Eye (tissue), 1 donor: ENCODE results near the gene SLC9A5.

ENCODE experiments used
- DNase-seq: peaks from one replicate; pipeline ENCODE4 v3.0.0-alpha.2; 2015

SLC9A5 gene

GRCh38 chr16:67258161-67258835 lies 9.5 kb downstream of the SLC9A5 start:
- no peak for DNase-seq

- DNase-seq: no peak
Observed at GRCh38 chr16:67259705-67260104, 10.9 kb downstream of the SLC9A5 start.

- DNase-seq: peak; percentile 55
Observed at GRCh38 chr16:67260426-67261063, 11.8 kb downstream of the SLC9A5 start.

- DNase-seq: no peak
Observed at GRCh38 chr16:67263201-67263600, 14.4 kb downstream of the SLC9A5 start.

DNA sequence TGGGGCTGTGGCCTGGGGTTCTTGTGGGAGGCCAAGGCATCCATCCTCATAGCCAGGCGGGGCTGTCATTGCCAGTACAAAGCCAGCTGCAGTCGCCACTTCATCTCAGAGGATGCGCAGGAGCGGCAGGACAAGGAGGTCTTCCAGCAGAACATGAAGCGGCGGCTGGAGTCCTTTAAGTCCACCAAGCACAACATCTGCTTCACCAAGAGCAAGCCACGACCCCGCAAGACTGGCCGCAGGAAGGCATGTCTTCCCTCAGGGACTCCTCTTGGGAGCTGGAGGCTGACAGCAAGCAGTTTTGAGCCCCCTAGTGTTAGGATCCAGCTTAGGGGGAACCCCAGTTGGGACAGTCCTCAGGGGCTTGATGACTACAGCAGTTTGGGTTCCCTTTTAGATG lies 15.5 kb downstream of the SLC9A5 start:
- DNase-seq: no peak

- no peak for DNase-seq
Observed at GRCh38 chr16:67264866-67265265, 16.1 kb downstream of the SLC9A5 start.

DNA sequence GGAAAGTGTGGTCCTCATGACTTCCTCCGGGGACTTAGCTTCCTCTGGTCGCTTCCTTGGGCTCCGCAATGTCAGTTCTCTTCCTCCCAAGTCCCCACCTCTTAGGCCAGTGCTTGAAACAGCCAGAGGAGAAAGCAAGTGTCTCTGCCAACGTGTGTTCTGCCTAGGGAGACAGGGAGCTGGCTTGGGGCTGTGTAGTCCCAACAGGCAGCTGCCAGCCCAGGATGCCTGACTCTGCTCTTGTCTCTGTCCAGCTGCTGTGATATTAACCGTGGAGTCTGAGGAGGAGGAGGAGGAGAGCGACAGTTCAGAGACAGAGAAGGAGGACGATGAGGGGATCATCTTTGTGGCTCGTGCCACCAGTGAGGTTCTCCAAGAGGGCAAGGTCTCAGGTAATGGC lies 17.1 kb downstream of the SLC9A5 start:
- DNase-seq: no peak

- DNase-seq: no peak
Observed at GRCh38 chr16:67268136-67268579, 19.4 kb downstream of the SLC9A5 start.

GRCh38 chr16:67269766-67270165 lies 21.0 kb downstream of the SLC9A5 start:
- no peak for DNase-seq

GRCh38 chr16:67270931-67271338 lies 22.2 kb downstream of the SLC9A5 start:
- no peak for DNase-seq

DNA sequence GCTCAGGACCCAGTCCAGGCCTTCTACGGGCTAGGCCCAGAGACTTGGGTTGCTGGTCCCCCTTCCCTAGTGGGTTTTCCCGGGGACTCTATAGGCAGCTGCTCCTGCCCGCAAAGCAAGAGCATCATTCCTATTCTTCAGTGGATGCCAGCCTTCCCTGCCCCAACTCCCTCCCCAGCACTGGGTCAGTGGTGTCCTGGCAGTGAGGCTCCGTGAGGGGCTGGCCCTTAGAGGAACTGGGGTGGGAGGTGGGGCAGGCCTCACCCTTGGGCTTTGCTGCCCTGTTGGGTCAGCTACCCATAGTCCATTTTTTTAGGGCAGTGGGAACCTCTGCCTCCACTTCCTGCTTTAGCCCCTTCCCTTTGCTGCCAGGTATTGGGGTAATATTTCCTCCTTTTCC lies 22.7 kb downstream of the SLC9A5 start:
- no peak for DNase-seq

DNA sequence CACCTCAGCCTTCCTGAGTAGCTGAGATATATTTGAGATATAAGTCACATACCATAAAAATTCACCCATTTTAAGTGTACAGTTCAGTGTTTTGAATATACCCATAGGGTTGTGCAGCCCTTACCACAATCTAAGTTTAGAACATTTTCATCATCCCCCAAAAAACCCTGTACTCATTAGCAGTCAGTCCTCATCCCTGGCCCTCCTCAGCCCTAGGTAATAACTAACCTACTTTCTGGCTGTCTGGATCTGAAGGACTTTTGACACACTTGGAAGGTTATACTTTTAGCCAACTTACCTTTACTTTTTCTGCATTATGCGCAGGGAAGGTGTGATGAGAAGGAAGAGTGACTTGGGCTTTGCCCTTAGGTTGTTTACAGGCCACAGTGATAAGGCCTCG lies 26.5 kb downstream of the SLC9A5 start:
- DNase-seq: no peak

- no peak for DNase-seq
Observed at GRCh38 chr16:67277294-67277998, 28.7 kb downstream of the SLC9A5 start.

DNA sequence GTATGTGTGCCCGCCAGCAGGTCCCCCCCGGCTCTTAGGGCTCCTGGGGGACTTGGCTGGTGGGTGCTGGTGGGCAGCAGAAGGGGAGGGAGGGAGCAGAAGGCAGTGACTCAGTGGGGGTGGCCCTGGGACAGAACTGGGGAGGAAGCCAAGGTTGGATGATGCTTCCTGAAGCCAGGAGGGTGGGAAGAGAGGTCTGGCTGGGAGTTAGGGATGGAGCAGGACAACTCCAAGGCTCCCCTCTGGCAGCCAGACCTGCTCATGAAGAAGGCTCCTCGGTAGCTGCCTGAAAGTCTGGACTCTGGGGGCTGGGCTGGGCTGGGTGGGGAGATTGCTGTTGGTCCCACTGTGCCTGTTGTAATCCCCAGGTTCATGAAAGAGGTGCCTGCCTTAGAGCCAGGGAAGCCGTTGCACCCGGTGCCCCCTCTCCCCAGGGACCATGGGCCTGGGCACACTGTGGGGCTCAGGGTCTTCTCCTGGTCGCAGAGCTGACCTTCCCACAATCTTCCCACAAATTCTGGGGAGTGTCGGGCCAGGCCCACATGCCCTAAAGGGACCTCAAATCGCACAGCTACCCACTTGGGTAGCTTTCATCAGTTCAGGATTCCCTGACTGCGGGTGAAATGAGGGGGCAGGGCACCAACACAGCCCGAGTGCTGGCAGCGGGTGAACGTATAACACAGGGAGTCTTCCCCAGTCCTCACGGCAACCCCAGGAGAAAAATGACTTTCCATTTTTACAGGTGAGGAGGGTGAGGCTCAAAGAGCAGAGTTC lies 29.4 kb downstream of the SLC9A5 start:
- no peak for DNase-seq

- peak; percentile 53 for DNase-seq
Observed at GRCh38 chr16:67278773-67279295, 30.1 kb downstream of the SLC9A5 start.

- DNase-seq: peak; percentile 85
Observed at GRCh38 chr16:67279296-67280089, 30.7 kb downstream of the SLC9A5 start, which contains the start of gene PLEKHG4. Gene PLEKHG4 (plus strand): TSS chr16:67279532. CDS start chr16:67280045, 513 bp downstream.

GRCh38 chr16:67280090-67281015 lies 31.6 kb downstream of the SLC9A5 start:
- no peak for DNase-seq

- no peak for DNase-seq
Observed at GRCh38 chr16:67281536-67282446, 33.0 kb downstream of the SLC9A5 start.

DNA sequence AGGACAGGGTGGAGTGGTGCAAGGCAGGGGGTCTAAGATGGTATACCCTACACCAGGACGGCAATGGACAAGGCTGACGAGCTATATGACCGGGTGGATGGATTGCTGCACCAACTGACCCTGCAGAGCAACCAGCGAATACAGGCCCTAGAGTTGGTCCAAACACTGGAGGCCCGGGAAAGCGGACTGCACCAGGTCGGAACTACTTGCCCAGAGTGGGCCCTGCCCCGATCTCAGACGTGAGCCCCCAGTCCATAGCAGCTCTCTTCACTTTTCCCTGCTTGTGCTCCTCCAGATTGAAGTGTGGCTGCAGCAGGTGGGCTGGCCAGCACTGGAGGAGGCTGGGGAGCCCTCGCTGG lies 33.6 kb downstream of the SLC9A5 start:
- no peak for DNase-seq
